ENCODE measurements around the gene TRERF1.

The TRERF1 gene

DNA sequence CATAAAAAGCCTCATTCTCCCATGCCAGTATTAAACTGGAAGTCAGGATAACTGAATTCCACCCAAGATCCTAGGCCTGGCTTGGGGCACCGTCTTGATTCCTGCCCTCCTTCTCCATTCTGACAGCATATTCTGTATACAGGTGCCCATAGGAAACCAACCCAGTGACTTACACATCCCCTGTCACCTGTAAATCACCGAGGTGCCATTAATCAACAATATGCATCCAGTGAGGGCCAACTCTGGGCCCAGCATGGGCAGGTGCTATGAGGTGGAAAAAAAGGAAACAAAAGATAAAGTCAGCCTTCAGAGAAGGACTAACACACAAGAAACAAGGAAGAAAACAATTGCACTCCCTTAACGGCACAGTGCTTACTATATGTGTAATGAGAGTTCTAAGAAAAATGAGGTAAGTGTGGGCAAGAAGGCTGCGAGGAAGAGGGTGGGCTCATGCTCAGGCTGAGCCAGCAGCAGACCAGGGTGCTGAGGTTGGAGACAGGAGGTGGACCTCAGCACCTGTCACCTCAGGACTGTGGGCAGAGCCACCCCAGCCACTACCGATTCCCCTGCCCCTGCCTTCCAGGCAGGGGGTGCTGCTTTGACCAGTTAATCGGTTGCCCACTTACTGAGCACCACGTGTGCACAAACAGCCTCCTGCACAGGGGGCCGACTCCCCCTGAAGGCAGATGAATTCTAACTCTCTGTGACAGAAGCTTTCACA is 105.9 kb downstream of the TRERF1 start:
- Histone ChIP-seq H3K9me3 (ENCODE audit: control insufficient read depth, insufficient read depth, low read length) (no peaks in the 10 kb centered on the region), H3K27ac (ENCODE audit: low read depth, low read length) (no peak overlapping the region), H3K9ac (ENCODE audit: low read depth, low read length) (no peak overlapping the region), H3K36me3 (ENCODE audit: control insufficient read depth, insufficient read depth, low read length) (no peaks in the 10 kb centered on the region), H3K27me3 (ENCODE audit: control insufficient read depth, insufficient read depth, low read length) (no peaks in the 10 kb centered on the region), H3K4me3 (ENCODE audit: low read depth, low read length) (no peak overlapping the region), H3K4me1 (ENCODE audit: control insufficient read depth, insufficient read depth, low read length) (0 out of 2 replicates have a peak, but pooled peaks cover 3% of the 10 kb centered on the region)

DNA sequence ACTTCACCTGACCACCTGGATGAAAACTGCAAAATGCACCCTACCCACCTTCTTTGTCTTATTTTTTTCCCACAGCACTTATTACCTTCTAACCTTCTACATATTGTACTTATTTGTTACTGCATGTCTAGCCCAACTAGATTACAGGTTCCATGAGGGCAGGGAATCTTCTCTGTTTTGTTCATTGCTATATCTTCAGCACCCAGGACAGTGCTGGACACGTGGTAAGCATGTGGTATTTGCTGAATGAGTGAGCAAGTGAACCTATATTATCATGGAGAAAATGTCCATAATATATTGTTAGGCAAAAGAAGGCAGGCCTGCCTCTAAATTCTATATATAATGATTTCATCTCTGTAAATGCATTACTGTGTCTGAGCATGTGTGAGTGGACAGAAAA is 107.0 kb downstream of the TRERF1 start:
- H3K9ac ChIP-seq (ENCODE audit: low read depth, low read length), result no peak overlapping the region
- H3K36me3 ChIP-seq (ENCODE audit: control insufficient read depth, insufficient read depth, low read length), result no peaks in the 10 kb centered on the region
- no peaks in the 10 kb centered on the region for H3K27me3 ChIP-seq (ENCODE audit: control insufficient read depth, insufficient read depth, low read length)
- no peak overlapping the region for H3K4me3 ChIP-seq (ENCODE audit: low read depth, low read length)
- 0 out of 2 replicates have a peak, but pooled peaks cover 3% of the 10 kb centered on the region for H3K4me1 ChIP-seq (ENCODE audit: control insufficient read depth, insufficient read depth, low read length)
- no peak overlapping the region for H3K27ac ChIP-seq (ENCODE audit: low read depth, low read length)
- no peaks in the 10 kb centered on the region for H3K9me3 ChIP-seq (ENCODE audit: control insufficient read depth, insufficient read depth, low read length)

DNA sequence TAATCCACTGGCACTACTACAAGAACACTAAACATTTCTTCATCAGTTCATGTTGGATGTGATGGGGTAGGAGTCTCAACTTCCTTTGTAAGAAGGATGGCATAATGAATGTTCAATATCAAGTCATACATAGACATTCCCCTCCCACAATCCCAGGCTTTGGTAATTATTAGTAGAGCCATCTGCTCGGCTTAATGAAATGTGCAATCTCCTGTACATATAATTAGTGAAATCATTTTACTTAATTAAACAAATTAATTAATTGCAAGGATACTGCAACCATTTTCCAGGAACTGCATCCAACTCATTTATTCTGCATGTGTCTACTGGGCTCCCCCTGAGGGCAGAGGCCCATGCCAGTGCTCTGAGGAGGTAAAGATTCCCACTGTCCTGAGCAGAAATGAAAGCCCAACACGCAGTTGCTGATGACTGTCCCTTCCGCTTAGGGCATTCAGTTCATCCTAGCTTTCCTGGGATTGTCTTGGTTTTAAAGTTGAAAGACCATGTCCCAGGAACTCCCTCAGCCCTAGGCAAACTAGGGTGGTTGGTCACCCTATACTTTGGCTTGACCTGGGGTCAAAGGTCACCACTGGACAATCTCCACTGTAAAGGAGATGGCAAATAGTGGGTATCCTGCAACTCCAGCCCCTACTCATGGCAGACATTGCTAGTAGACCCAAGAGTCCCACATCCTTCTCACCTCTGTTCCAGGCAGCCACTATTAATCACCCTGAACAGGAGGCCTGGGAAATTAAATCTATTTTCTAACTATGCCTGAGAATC is 109.8 kb downstream of the TRERF1 start:
- Histone ChIP-seq H3K4me3 (ENCODE audit: low read depth, low read length) (no peak overlapping the region), H3K27ac (ENCODE audit: low read depth, low read length) (no peak overlapping the region), H3K9me3 (ENCODE audit: control insufficient read depth, insufficient read depth, low read length) (no peaks in the 10 kb centered on the region), H3K4me1 (ENCODE audit: control insufficient read depth, insufficient read depth, low read length) (0 out of 2 replicates have a peak, but pooled peaks cover 3% of the 10 kb centered on the region), H3K36me3 (ENCODE audit: control insufficient read depth, insufficient read depth, low read length) (no peaks in the 10 kb centered on the region), H3K27me3 (ENCODE audit: control insufficient read depth, insufficient read depth, low read length) (no peaks in the 10 kb centered on the region), H3K9ac (ENCODE audit: low read depth, low read length) (no peak overlapping the region)

DNA sequence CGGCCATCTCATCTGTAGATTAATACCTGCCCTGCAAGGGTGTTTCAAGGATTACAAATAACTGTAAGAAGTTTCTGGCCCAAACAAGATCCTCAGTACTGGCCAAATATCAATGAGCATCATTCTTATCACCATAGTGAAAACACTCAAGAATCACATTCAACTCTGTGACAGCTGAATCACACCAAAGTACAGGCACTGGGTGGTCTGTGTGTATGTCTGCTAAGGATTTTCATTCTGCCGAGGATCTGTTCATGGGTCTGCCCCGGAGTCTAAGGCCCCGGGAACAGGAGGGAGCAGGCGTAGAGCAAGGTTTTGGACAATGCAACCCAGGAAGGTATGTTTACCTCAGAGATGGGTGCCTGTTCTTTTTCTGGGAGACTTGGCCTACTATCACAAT is 110.5 kb downstream of the TRERF1 start:
- Histone ChIP-seq H3K9ac (ENCODE audit: low read depth, low read length) (no peak overlapping the region), H3K9me3 (ENCODE audit: control insufficient read depth, insufficient read depth, low read length) (no peaks in the 10 kb centered on the region), H3K4me3 (ENCODE audit: low read depth, low read length) (no peak overlapping the region), H3K27ac (ENCODE audit: low read depth, low read length) (no peak overlapping the region), H3K27me3 (ENCODE audit: control insufficient read depth, insufficient read depth, low read length) (no peaks in the 10 kb centered on the region), H3K36me3 (ENCODE audit: control insufficient read depth, insufficient read depth, low read length) (no peaks in the 10 kb centered on the region), H3K4me1 (ENCODE audit: control insufficient read depth, insufficient read depth, low read length) (0 out of 2 replicates have a peak, but pooled peaks cover 3% of the 10 kb centered on the region)

DNA sequence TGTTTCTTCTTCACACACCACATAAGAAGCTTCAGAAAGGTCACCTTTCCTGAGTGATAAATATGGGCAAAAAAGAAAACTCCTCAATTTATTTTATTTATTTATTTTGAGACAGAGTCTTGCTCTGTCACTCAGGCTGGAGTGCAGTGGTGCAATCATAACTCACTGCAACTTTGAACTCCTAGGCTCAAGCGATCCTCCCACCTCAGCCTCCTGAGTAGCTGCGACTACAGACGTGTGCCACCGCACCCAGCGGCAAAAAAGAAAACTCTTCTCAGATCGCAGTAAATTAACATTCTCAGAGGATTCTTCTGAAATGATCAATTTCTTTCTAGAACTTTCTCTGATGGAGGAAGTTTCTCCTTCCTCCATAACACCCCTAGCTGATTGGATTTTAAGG is 111.2 kb downstream of the TRERF1 start:
- H3K4me1 ChIP-seq (ENCODE audit: control insufficient read depth, insufficient read depth, low read length), result 0 out of 2 replicates have a peak, but pooled peaks cover 3% of the 10 kb centered on the region
- H3K27me3 ChIP-seq (ENCODE audit: control insufficient read depth, insufficient read depth, low read length), result no peaks in the 10 kb centered on the region
- H3K36me3 ChIP-seq (ENCODE audit: control insufficient read depth, insufficient read depth, low read length), result no peaks in the 10 kb centered on the region
- H3K4me3 ChIP-seq (ENCODE audit: low read depth, low read length), result no peak overlapping the region
- H3K9ac ChIP-seq (ENCODE audit: low read depth, low read length), result no peak overlapping the region
- no peak overlapping the region for H3K27ac ChIP-seq (ENCODE audit: low read depth, low read length)
- H3K9me3 ChIP-seq (ENCODE audit: control insufficient read depth, insufficient read depth, low read length), result no peaks in the 10 kb centered on the region

DNA sequence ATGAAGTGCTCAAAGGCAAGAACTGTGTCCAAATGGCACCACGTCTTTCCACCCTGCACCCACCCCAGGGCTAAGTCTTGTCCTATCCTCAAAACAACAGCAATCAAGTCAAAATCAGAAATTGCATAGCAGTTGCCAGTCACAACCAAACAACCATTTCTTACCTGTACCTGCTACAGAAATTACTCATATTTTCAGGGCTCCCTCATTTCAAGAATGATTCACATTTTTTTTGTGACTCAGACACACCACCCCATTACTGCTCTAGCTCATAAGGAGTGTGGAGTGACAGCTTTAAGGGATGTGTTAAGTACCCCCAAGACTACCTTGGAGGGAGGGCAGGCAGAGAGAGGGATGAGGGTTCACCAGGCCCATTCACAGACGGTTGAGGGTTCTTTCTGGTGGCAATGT is 111.7 kb downstream of the TRERF1 start:
- Histone ChIP-seq H3K4me3 (ENCODE audit: low read depth, low read length) (no peak overlapping the region), H3K4me1 (ENCODE audit: control insufficient read depth, insufficient read depth, low read length) (0 out of 2 replicates have a peak, but pooled peaks cover 3% of the 10 kb centered on the region), H3K27ac (ENCODE audit: low read depth, low read length) (no peak overlapping the region), H3K27me3 (ENCODE audit: control insufficient read depth, insufficient read depth, low read length) (no peaks in the 10 kb centered on the region), H3K9me3 (ENCODE audit: control insufficient read depth, insufficient read depth, low read length) (no peaks in the 10 kb centered on the region), H3K36me3 (ENCODE audit: control insufficient read depth, insufficient read depth, low read length) (no peaks in the 10 kb centered on the region), H3K9ac (ENCODE audit: low read depth, low read length) (no peak overlapping the region)

DNA sequence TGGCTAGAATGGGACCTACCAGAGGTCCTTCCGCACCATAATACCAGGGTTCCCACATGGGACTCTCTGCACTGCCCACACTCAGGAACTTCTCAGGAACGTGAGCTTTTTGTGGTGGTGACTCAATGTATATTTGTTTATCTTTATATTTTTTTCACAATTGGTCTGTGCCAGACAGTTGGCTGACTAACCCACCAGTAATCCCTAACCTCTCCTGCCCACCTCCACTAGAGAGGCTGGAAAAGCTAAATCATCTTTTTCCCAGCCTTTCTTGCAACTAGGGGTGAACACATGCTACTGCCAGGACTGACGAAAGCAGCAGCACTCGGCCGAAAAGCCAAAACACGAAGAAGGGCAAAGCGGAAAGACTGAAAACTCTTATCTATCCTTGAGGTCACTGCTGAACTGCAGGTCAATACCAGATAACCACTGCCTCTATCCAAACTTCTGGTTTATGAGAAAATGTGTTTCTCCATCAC is 112.9 kb downstream of the TRERF1 start:
- Histone ChIP-seq H3K9ac (ENCODE audit: low read depth, low read length) (no peak overlapping the region), H3K9me3 (ENCODE audit: control insufficient read depth, insufficient read depth, low read length) (no peaks in the 10 kb centered on the region), H3K4me3 (ENCODE audit: low read depth, low read length) (no peak overlapping the region), H3K27ac (ENCODE audit: low read depth, low read length) (no peak overlapping the region), H3K27me3 (ENCODE audit: control insufficient read depth, insufficient read depth, low read length) (no peaks in the 10 kb centered on the region), H3K36me3 (ENCODE audit: control insufficient read depth, insufficient read depth, low read length) (no peaks in the 10 kb centered on the region), H3K4me1 (ENCODE audit: control insufficient read depth, insufficient read depth, low read length) (no peaks in the 10 kb centered on the region)

DNA sequence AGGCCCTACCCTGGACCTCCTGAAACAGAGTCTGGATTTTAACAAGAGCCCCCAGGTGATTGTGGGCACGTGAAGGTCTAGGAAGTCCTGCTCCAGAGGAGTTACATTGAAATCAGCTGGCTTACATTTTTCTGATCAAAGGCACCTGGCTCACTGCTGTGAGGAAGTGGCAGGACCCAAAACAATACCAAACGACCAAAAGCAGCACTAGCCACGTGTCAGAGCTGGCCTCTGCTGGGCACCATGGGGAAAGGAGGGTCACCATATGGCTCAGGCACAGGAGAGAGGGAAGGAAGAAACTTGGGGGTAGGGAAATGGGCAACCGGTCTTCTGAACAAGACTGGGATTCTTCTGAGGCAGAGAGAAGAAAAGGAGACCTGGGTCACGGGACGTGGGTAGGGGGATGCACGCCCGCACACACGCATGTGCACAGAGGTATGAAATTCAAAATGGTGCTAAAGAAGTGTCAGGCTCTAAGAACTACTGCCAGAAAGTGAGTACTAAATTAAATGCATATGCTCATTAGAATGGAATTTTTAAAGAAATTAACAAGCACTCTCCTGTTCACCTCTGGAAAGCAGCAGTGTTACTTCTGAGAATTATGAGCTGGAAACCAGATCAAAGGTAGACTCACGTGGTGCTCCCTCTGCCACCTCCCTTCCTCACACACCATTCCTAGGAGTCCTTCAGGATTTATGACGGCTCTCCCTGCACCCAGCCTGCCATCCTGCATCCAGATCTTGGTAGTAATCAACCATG is 113.6 kb downstream of the TRERF1 start:
- no peak overlapping the region for H3K9ac ChIP-seq (ENCODE audit: low read depth, low read length)
- H3K4me3 ChIP-seq (ENCODE audit: low read depth, low read length), result no peak overlapping the region
- H3K36me3 ChIP-seq (ENCODE audit: control insufficient read depth, insufficient read depth, low read length), result no peaks in the 10 kb centered on the region
- H3K9me3 ChIP-seq (ENCODE audit: control insufficient read depth, insufficient read depth, low read length), result no peaks in the 10 kb centered on the region
- no peaks in the 10 kb centered on the region; the same call in 1 of the 2 replicates for H3K4me1 ChIP-seq (ENCODE audit: control insufficient read depth, insufficient read depth, low read length)
- H3K27me3 ChIP-seq (ENCODE audit: control insufficient read depth, insufficient read depth, low read length), result no peaks in the 10 kb centered on the region
- H3K27ac ChIP-seq (ENCODE audit: low read depth, low read length), result no peak overlapping the region

DNA sequence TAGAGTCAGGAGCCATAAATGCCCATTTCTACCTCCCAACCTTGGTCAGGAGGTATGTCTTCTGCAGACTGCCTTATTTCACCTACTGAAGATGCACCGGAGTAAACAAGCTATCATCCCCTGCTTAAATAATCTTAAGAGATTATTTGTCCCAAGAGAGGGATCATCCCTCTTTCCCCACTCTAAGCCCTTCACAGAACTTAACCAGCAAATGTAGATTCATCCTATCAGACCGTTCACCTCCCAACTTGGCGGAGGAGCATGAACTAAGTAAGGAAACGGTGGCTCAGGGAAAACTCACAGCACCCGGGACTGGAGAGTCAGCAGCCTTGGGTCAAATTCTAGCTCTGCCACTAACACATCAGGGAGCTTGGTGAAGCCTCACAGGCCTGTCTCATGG is 115.3 kb downstream of the TRERF1 start:
- Histone ChIP-seq H3K36me3 (ENCODE audit: control insufficient read depth, insufficient read depth, low read length) (no peaks in the 10 kb centered on the region), H3K27ac (ENCODE audit: low read depth, low read length) (no peak overlapping the region), H3K9ac (ENCODE audit: low read depth, low read length) (no peak overlapping the region), H3K4me3 (ENCODE audit: low read depth, low read length) (no peak overlapping the region), H3K27me3 (ENCODE audit: control insufficient read depth, insufficient read depth, low read length) (no peaks in the 10 kb centered on the region), H3K9me3 (ENCODE audit: control insufficient read depth, insufficient read depth, low read length) (no peaks in the 10 kb centered on the region), H3K4me1 (ENCODE audit: control insufficient read depth, insufficient read depth, low read length) (no peaks in the 10 kb centered on the region; the same call in 1 of the 2 replicates)

DNA sequence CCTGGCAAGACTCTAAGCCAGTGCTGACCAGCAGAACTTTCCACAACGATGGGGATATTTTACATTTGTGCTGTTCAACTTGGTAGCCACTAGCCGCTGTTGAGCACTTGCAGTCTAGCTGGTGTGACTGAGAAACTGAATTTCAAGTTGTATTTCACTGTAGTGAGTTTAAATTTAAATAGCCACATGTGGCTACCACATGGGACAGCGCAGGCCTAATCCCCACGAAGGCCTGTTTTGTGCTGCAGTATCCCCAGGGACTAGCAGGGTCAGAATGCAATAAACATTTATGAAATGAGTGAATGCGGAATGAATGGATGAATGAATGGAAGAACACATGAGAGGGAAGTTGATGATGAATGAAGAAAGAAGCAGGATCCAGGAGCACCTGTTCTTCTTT is 115.8 kb downstream of the TRERF1 start:
- H3K9me3 ChIP-seq (ENCODE audit: control insufficient read depth, insufficient read depth, low read length), result no peaks in the 10 kb centered on the region
- H3K9ac ChIP-seq (ENCODE audit: low read depth, low read length), result no peak overlapping the region
- no peak overlapping the region for H3K27ac ChIP-seq (ENCODE audit: low read depth, low read length)
- no peaks in the 10 kb centered on the region for H3K36me3 ChIP-seq (ENCODE audit: control insufficient read depth, insufficient read depth, low read length)
- H3K4me1 ChIP-seq (ENCODE audit: control insufficient read depth, insufficient read depth, low read length), result no peaks in the 10 kb centered on the region; the same call in 1 of the 2 replicates
- no peak overlapping the region for H3K4me3 ChIP-seq (ENCODE audit: low read depth, low read length)
- no peaks in the 10 kb centered on the region for H3K27me3 ChIP-seq (ENCODE audit: control insufficient read depth, insufficient read depth, low read length)
